Ishikawa (cell line): ENCODE results near the gene CCDC106.

Source experiments
- RAD21 ChIP-seq: IDR thresholded peaks from 2 replicates; pipeline ENCODE4 v1.6.1; 2012; ENCODE audit warnings: low read depth
- REST ChIP-seq: IDR thresholded peaks from 2 replicates; pipeline ENCODE4 v1.6.1; 2012; ENCODE audit warnings: low read depth, mild to moderate bottlenecking
- USF1 ChIP-seq: IDR thresholded peaks from 2 replicates; pipeline ENCODE4 v1.6.1; 2012

GRCh38 chr19:55623561-55623960 is 24.5 kb upstream of the CCDC106 start:
- TF ChIP-seq REST = no peak
- no peak for TF ChIP-seq USF1
- TF ChIP-seq RAD21 = no peak
